GM12878 (cell line): ENCODE measurements around the gene CTXND1.

ENCODE experiments used
- CEBPB ChIP-seq, 2 experiments: fragments of 150-350 bp in 1 of 2; IDR thresholded peaks; 2 replicates each; pipeline ENCODE4 v1.6.1; 2012 to 2014; ENCODE audit warnings: low read depth in 2 of 2, low read length in 2 of 2, borderline replicate concordance in 1 of 2, inconsistent platforms in 1 of 2
- JUND ChIP-seq: IDR thresholded peaks from 2 replicates; pipeline ENCODE4 v1.6.1; 2012; ENCODE audit warnings: low read depth, mild to moderate bottlenecking, low read length, improper control_type of control experiment, moderate library complexity
- POLR2A ChIP-seq: IDR thresholded peaks from 2 replicates; pipeline ENCODE4 v1.6.1; 2011; ENCODE audit warnings: low read depth, mild to moderate bottlenecking, low read length
- SIX5 ChIP-seq: IDR thresholded peaks from 2 replicates; pipeline ENCODE4 v1.6.1; 2011; ENCODE audit warnings: mild to moderate bottlenecking, low read depth, low read length, moderate library complexity; ENCODE audit not compliant: severe bottlenecking
- YY1 ChIP-seq: IDR thresholded peaks from 2 replicates; pipeline ENCODE4 v1.6.1; 2011; ENCODE audit warnings: low read depth, mild to moderate bottlenecking, low read length
- ZNF207 ChIP-seq: fragments of 450-650 bp; IDR thresholded peaks from 2 replicates; pipeline ENCODE4 v1.6.1; 2014; ENCODE audit warnings: antibody characterized with exemption, mild to moderate bottlenecking, borderline replicate concordance
- TF ChIP-seq, protein P1 (sequence below), 3 experiments: IDR thresholded peaks in 2 of 3; conservative IDR thresholded peaks in 1 of 3; 2 replicates each; pipeline ENCODE4 v1.5.1; 2011; ENCODE audit warnings: low read depth in 3 of 3, low read length in 3 of 3, mild to moderate bottlenecking in 3 of 3, control low read depth in 2 of 3, moderate library complexity in 2 of 3, inconsistent platforms in 1 of 3, mixed read lengths in 1 of 3; ENCODE audit not compliant: control insufficient read depth in 2 of 3, insufficient read depth in 1 of 3; ENCODE audit errors: extremely low read depth in 1 of 3
- TF ChIP-seq, protein P2 (sequence below): IDR thresholded peaks from 2 replicates; pipeline ENCODE4 v1.6.1; 2012; ENCODE audit warnings: low read depth, low read length, improper control_type of control experiment
- TF ChIP-seq, protein P3 (sequence below): IDR thresholded peaks from 2 replicates; pipeline ENCODE4 v1.6.1; 2011; ENCODE audit warnings: low read depth, low read length, improper control_type of control experiment, borderline replicate concordance
- TF ChIP-seq, protein P4 (sequence below): IDR thresholded peaks from 2 replicates; pipeline ENCODE4 v1.6.1; 2011; ENCODE audit warnings: mild to moderate bottlenecking, low read depth, low read length, moderate library complexity; ENCODE audit not compliant: insufficient replicate concordance

DNA sequence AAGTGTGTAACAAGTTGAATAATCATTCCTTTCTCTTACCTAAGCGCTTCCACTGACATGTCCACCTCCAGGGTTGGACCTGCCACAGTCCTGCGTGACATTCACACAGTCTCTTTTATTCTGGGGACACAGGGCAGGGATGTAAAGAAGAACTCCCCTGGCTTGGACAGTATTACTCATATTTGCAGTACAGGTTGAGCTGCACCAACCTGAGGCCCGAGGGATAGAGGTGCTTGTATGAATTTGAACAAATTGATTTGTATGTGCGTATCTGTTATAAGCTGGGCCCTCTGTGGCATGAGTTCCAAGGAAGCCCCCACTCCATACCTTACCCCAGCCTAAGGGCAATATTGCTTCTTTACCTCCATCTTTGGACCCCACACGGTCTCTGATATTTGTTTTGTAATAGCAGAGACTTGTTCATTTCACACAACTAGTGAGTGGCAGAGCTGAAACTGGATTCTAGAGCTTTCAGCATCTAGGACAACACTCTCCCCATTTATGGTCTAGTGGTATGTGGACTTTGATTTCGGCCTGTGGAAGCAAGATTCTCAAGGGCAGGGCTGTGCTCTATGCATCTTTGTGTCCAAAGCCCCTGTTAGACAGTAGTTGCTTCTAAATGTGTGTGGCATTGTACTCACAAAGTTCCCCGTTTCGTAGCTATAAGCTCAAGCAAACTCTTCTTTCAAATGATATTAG is 60.0 kb downstream of the CTXND1 start:
- TF ChIP-seq SIX5 (no peak), POLR2A (no peak), ZNF207 (no peak), YY1 (no peak), CEBPB (IDR thresholded peaks at IDR 0.05; ENCODE audit: borderline replicate concordance in 1 of 2, low read depth in 2 of 2, low read length in 2 of 2) (no peak), JUND (no peak)
- TF ChIP-seq, protein P1, sequence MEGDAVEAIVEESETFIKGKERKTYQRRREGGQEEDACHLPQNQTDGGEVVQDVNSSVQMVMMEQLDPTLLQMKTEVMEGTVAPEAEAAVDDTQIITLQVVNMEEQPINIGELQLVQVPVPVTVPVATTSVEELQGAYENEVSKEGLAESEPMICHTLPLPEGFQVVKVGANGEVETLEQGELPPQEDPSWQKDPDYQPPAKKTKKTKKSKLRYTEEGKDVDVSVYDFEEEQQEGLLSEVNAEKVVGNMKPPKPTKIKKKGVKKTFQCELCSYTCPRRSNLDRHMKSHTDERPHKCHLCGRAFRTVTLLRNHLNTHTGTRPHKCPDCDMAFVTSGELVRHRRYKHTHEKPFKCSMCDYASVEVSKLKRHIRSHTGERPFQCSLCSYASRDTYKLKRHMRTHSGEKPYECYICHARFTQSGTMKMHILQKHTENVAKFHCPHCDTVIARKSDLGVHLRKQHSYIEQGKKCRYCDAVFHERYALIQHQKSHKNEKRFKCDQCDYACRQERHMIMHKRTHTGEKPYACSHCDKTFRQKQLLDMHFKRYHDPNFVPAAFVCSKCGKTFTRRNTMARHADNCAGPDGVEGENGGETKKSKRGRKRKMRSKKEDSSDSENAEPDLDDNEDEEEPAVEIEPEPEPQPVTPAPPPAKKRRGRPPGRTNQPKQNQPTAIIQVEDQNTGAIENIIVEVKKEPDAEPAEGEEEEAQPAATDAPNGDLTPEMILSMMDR (IDR thresholded peaks at IDR 0.05 in 2 of 3, conservative IDR thresholded peaks at IDR 0.05 in 1 of 3; ENCODE audit: control insufficient read depth in 2 of 3, extremely low read depth in 1 of 3, insufficient read depth in 1 of 3, low read depth in 3 of 3, low read length in 3 of 3): no peak
- TF ChIP-seq, protein P2, sequence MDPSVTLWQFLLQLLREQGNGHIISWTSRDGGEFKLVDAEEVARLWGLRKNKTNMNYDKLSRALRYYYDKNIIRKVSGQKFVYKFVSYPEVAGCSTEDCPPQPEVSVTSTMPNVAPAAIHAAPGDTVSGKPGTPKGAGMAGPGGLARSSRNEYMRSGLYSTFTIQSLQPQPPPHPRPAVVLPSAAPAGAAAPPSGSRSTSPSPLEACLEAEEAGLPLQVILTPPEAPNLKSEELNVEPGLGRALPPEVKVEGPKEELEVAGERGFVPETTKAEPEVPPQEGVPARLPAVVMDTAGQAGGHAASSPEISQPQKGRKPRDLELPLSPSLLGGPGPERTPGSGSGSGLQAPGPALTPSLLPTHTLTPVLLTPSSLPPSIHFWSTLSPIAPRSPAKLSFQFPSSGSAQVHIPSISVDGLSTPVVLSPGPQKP: no peak
- TF ChIP-seq, protein P3, sequence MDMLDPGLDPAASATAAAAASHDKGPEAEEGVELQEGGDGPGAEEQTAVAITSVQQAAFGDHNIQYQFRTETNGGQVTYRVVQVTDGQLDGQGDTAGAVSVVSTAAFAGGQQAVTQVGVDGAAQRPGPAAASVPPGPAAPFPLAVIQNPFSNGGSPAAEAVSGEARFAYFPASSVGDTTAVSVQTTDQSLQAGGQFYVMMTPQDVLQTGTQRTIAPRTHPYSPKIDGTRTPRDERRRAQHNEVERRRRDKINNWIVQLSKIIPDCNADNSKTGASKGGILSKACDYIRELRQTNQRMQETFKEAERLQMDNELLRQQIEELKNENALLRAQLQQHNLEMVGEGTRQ: no peak
- TF ChIP-seq, protein P4, sequence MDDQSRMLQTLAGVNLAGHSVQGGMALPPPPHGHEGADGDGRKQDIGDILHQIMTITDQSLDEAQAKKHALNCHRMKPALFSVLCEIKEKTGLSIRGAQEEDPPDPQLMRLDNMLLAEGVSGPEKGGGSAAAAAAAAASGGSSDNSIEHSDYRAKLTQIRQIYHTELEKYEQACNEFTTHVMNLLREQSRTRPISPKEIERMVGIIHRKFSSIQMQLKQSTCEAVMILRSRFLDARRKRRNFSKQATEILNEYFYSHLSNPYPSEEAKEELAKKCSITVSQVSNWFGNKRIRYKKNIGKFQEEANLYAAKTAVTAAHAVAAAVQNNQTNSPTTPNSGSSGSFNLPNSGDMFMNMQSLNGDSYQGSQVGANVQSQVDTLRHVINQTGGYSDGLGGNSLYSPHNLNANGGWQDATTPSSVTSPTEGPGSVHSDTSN: no peak
